ENCODE measurements around the gene CPSF7. TPM values are rescaled to one million over a fixed set of nuclear protein-coding genes. Genes with fewer than 3 reads are reported as not detected.
"Not testable (repeated sequence)": the region's sequence is repeated elsewhere in the genome, so short reads cannot be mapped to it uniquely, and the experiment has no call there.

Gene CPSF7
- total and polyA plus RNA-seq, 10 of the 15 experiments (the other 5 are each of a cell fraction or from before 2014, with no cell fraction given) = 14.9 to 93.1 (median 60.9) TPM

DNA sequence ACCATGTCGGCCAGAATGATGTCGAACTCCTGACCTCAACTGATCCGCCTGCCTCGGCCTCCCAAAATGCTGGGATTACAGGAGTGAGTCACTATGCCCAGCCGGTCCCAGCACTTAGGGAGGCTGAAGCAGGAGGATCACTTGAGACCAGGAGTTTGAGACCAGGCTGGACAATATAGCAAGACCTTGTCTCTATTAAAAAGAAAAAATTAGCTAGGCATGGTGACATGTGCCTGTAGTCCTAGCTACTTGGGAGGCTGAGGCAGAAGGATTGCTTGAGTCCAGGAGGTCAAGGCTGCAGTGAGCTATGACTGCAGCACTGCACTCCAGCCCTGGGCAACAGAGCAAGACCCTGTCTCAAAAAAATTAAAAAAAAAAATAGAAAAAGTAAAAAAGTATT is 45.9 kb downstream of the CPSF7 start:
- H4K20me1 ChIP-seq (ENCODE audit: control insufficient read depth, insufficient read depth); FAIRE-seq; H3K9ac ChIP-seq (ENCODE audit: control insufficient read depth, insufficient read depth, low read length); H3K36me3 ChIP-seq (ENCODE audit: control insufficient read depth in 2 of 2, insufficient read depth in 2 of 2, low read length in 1 of 2); DNase-seq (ENCODE audit: low read depth, low spot score); H3K4me3 ChIP-seq; H3K9me3 ChIP-seq (replicated peaks; ENCODE audit: control insufficient read depth, insufficient read depth, low read length); H3K4me1 ChIP-seq (ENCODE audit: control insufficient read depth, insufficient read depth, low read length); H3K79me2 ChIP-seq (ENCODE audit: control insufficient read depth, insufficient read depth, low read length); ATAC-seq; H3K27me3 ChIP-seq (replicated peaks in 1 of 2; ENCODE audit: control insufficient read depth in 2 of 2, insufficient read depth in 2 of 2, low read length in 1 of 2); BruUV-seq (replicated peaks); H2AFZ ChIP-seq (ENCODE audit: control insufficient read depth, low read depth, low read length); in situ Hi-C loops (cut with MboI); H3K4me2 ChIP-seq (ENCODE audit: control insufficient read depth, insufficient read depth); H3K27ac ChIP-seq (ENCODE audit: control insufficient read depth, insufficient read depth): not testable (repeated sequence)
- 98% methylated on average over 5 of the region's 5 CpGs for WGBS (ENCODE audit: insufficient coverage, insufficient replicate concordance, low lambda C conversion rate, missing lambda C conversion rate)
- ChIA-PET CTCF (interaction anchor here (0.6 to 9.0 kb wide), 13 partner anchors 10 to 133 kb away, joined by 3 to 729 read pairs (median 18); partner anchors contain the start of genes CPSF7, CYB561A3, DDB1 and SDHAF2), SMC1A (ENCODE audit: uncharacterized antibody, unreplicated experiment) (interaction anchor here (1.2 to 9.7 kb wide), 8 partner anchors 9 to 552 kb away, joined by 4 to 414 read pairs (median 13); partner anchors contain the start of genes CYB561A3, DDB1, TKFC and TMEM138), RAD21 (ENCODE audit: unreplicated experiment) (interaction anchor here (1.0 to 6.2 kb wide), 8 partner anchors 9 to 553 kb away, joined by 3 to 424 read pairs (median 20); partner anchors contain the start of genes DDB1, TKFC and TMEM216), POLR2A (interaction anchor here (0.6 to 8.3 kb wide), 5 partner anchors 9 to 194 kb away, joined by 3 to 86 read pairs (median 4); partner anchors contain the start of genes DDB1, TKFC and TMEM216)
- intact Hi-C loops (cut with micrococcal nuclease; ENCODE audit: unreplicated experiment) = loop anchor here (2.0 kb wide), 1 partner anchor 27 kb away; no protein-coding TSS in a partner anchor

- 87% methylated on average over 9 of the region's 9 CpGs for WGBS (ENCODE audit: insufficient coverage, insufficient replicate concordance, low lambda C conversion rate, missing lambda C conversion rate)
- Histone ChIP-seq H3K27me3 (replicated peaks in 1 of 2; ENCODE audit: control insufficient read depth in 2 of 2, insufficient read depth in 2 of 2, low read length in 1 of 2) (no peaks in the 10 kb centered on the region), H3K27ac (ENCODE audit: control insufficient read depth, insufficient read depth) (no peak overlapping the region), H2AFZ (ENCODE audit: control insufficient read depth, low read depth, low read length) (no peak overlapping the region), H3K4me1 (ENCODE audit: control insufficient read depth, insufficient read depth, low read length) (no peaks in the 10 kb centered on the region), H3K4me3 (no peak overlapping the region), H3K9ac (ENCODE audit: control insufficient read depth, insufficient read depth, low read length) (no peak overlapping the region), H3K36me3 (ENCODE audit: control insufficient read depth in 2 of 2, insufficient read depth in 2 of 2, low read length in 1 of 2) (peaks cover 0 to 1% of the 10 kb centered on the region in 2 experiments; a peak in 1 of 4 replicates), H3K4me2 (ENCODE audit: control insufficient read depth, insufficient read depth) (no peak overlapping the region), H4K20me1 (ENCODE audit: control insufficient read depth, insufficient read depth) (no peaks in the 10 kb centered on the region), H3K79me2 (ENCODE audit: control insufficient read depth, insufficient read depth, low read length) (no peaks in the 10 kb centered on the region), H3K9me3 (replicated peaks; ENCODE audit: control insufficient read depth, insufficient read depth, low read length) (no peaks in the 10 kb centered on the region)
- no TSS peak for BruUV-seq (replicated peaks)
- POLR2A ChIA-PET = interaction anchor here (2.3 to 8.3 kb wide), 2 partner anchors 11 to 45 kb away, joined by 6 to 86 read pairs; partner anchors contain the start of genes DDB1 and TKFC
- FAIRE-seq (no peak), ATAC-seq (no peak), DNase-seq (ENCODE audit: low read depth, low spot score) (no peak)
- intact Hi-C loops (cut with micrococcal nuclease; ENCODE audit: unreplicated experiment) = no loop called here
- SMC1A ChIA-PET (ENCODE audit: uncharacterized antibody, unreplicated experiment) = interaction anchor here (1.1 to 9.7 kb wide), 3 partner anchors 10 to 45 kb away, joined by 3 to 414 read pairs (median 122); partner anchors contain the start of genes CYB561A3, DDB1, TKFC and TMEM138
- CTCF ChIA-PET = interaction anchor here (1.0 to 9.0 kb wide), 3 partner anchors 23 to 43 kb away, joined by 3 to 729 read pairs (median 6); partner anchors contain the start of genes DDB1 and TKFC
- in situ Hi-C loops (cut with MboI) = no loop called here
- RAD21 ChIA-PET (ENCODE audit: unreplicated experiment) = interaction anchor here (1.0 kb wide), 1 partner anchor 45 kb away, joined by 6 read pairs; no protein-coding TSS in a partner anchor
- TF ChIP-seq, protein P1, sequence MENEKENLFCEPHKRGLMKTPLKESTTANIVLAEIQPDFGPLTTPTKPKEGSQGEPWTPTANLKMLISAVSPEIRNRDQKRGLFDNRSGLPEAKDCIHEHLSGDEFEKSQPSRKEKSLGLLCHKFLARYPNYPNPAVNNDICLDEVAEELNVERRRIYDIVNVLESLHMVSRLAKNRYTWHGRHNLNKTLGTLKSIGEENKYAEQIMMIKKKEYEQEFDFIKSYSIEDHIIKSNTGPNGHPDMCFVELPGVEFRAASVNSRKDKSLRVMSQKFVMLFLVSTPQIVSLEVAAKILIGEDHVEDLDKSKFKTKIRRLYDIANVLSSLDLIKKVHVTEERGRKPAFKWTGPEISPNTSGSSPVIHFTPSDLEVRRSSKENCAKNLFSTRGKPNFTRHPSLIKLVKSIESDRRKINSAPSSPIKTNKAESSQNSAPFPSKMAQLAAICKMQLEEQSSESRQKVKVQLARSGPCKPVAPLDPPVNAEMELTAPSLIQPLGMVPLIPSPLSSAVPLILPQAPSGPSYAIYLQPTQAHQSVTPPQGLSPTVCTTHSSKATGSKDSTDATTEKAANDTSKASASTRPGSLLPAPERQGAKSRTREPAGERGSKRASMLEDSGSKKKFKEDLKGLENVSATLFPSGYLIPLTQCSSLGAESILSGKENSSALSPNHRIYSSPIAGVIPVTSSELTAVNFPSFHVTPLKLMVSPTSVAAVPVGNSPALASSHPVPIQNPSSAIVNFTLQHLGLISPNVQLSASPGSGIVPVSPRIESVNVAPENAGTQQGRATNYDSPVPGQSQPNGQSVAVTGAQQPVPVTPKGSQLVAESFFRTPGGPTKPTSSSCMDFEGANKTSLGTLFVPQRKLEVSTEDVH (IDR thresholded peaks at IDR 0.05; ENCODE audit: low read depth, partially characterized antibody) = no peak
- TF ChIP-seq BMI1 (IDR thresholded peaks at IDR 0.05; ENCODE audit: borderline replicate concordance) = no peak
- no peak for TF ChIP-seq SPI1 (IDR thresholded peaks at IDR 0.05; ENCODE audit: borderline replicate concordance, insufficient read depth, low read depth, low read length)
- no peak for TF ChIP-seq POLR2AphosphoS5 (IDR thresholded peaks at IDR 0.05; ENCODE audit: low read length)
- TF ChIP-seq ZBTB40 (IDR thresholded peaks at IDR 0.05; ENCODE audit: borderline replicate concordance) = no peak
- no peak for TF ChIP-seq NR2F1 (conservative IDR thresholded peaks at IDR 0.05)
Measured at GRCh38 chr11:61380884-61381283, 48.9 kb downstream of the CPSF7 start.
